Heart right ventricle (tissue), 16 donors: ENCODE results near the gene SLC4A8. TPM values are rescaled to one million over a fixed set of nuclear protein-coding genes. Genes with fewer than 3 reads are reported as not detected.
A peak's percentile ranks its signal among the peaks of the same experiment; 100 is the strongest.

Experiments used
- ATAC-seq, 8 donors: fragments of 200-7000 bp; cut with Tn5 transposase; one replicate each; pipeline ENCODE4 v1.9.1; 2020; ENCODE audit warnings: mild to moderate bottlenecking in 8 of 8, moderate library complexity in 8 of 8, moderate number of reproducible peaks in 1 of 8
- DNase-seq, 2 donors: peaks; one replicate each; pipeline ENCODE4 v3.0.0-alpha.2; 2020
- H3K27ac ChIP-seq, 10 donors: fragments of 200-600 bp; sonication (generic) in 2 of 10; one replicate each; pipeline versions ENCODE4 v1.5.0 to v1.8.0; 2020 to 2022; ENCODE audit warnings: mild to moderate bottlenecking in 3 of 10
- H3K27me3 ChIP-seq, 7 donors: fragments of 200-600 bp; one replicate each; pipeline ENCODE4 v1.8.0; 2021 to 2022; ENCODE audit warnings: mild to moderate bottlenecking in 2 of 7
- H3K36me3 ChIP-seq, 9 donors: fragments of 200-600 bp; sonication (generic) in 1 of 9; one replicate each; pipeline versions ENCODE4 v1.5.0 to v1.8.0; 2020 to 2022; ENCODE audit warnings: mild to moderate bottlenecking in 2 of 9
- H3K4me1 ChIP-seq, 9 donors: fragments of 200-600 bp; sonication (generic) in 1 of 9; one replicate each; pipeline versions ENCODE4 v1.5.0 to v1.8.0; 2020 to 2022; ENCODE audit warnings: mild to moderate bottlenecking in 4 of 9
- H3K4me3 ChIP-seq, 10 donors: fragments of 200-600 bp; sonication (generic) in 2 of 10; one replicate each; pipeline versions ENCODE4 v1.5.0 to v1.8.0; 2020 to 2022; ENCODE audit warnings: mild to moderate bottlenecking in 7 of 10, moderate library complexity in 2 of 10
- H3K9me3 ChIP-seq, 11 donors: fragments of 200-600 bp in 10 of 11; sonication (generic) in 2 of 11; one replicate each; pipeline versions ENCODE4 v1.5.0 to v1.8.0; 2013 to 2022; ENCODE audit warnings: mild to moderate bottlenecking in 2 of 11, control low read depth in 1 of 11, moderate library complexity in 1 of 11
- CTCF ChIP-seq, 9 donors: fragments of 200-600 bp; sonication (generic) in 2 of 9; IDR thresholded peaks; one replicate each; pipeline versions ENCODE4 v1.5.0 to v1.8.0; 2021 to 2022; ENCODE audit warnings: antibody characterized with exemption in 9 of 9, mild to moderate bottlenecking in 5 of 9, moderate library complexity in 1 of 9
- WGBS, 2 donors: extraction: QIAGEN DNeasy Blood & Tissue Kit; methylation state at CpG; one replicate each; pipeline ENCODE4 v1.1.7; 2013; ENCODE audit warnings: inconsistent platforms in 1 of 2; 5-methylcytosine and 5-hydroxymethylcytosine counted together
- intact Hi-C, 10 donors: fragments of 100-400 bp; cut with DNase I; formaldehyde crosslinking; loops; one replicate each; pipeline versions ENCODE4 v1.11.1 to v1.14.2; 2022
- polyA plus RNA-seq, 2 donors: library from polyadenylated mRNA; stranded (reverse); fragments of 200-250 nt; gene quantifications; one replicate each; pipeline ENCODE4 v1.2.3, GENCODE V29; 2013
- total RNA-seq, 10 donors: library from RNA; stranded (reverse); fragmentation: NEBNext Ultra II Directional in 3 of 10; extraction: Animal tissue kit (Norgen Biotek cat#: 25700) in 3 of 10; gene quantifications; one replicate each; pipeline versions ENCODE4 v1.2.1 to v1.2.4, GENCODE V29; 2021 to 2023
- donor health status: Arrhythmogenic right ventricular cardiomyopathy.
- donor health status: ischemic (EF 13 %, LVEDD 7.1; RV severe dilation, severe dysfunction).
- donor health status: healthy with polysubstance abuse.
- donor health status: DM: no; HTN: yes; CAD: no.
- donor health status: DM: no; HTN: no; CAD: no.
- donor health status: ischemic (EF 25% LVEDD 6.9; RV normal size, moderate dysfunction).
- donor health status: ischemic (EF 25% LVEDD 5.7; RV mildly dilated, moderate dysfunction).
- donor health status: healthy.
- donor health status: DM: yes; HTN: yes; CAD: no.
- donor health status: Ischemic cardiomyopathy.
- donor health status: ischemic (EF 35%, LVEDD 5.7; RV mildly dilated, moderate dysfunction).
- donor health status: nonischemic (EF 11% LVEDD 7.7; RV severe dilation, severe dysfunction).
- donor health status: DM: yes; HTN: yes; CAD: no.
- donor health status: PGD.
- donor health status: ischemic (EF 29% LVEDD 5.4; RV normal size, mild dysfunction).
- donor health status: nonischemic (EF 23%, LVEDD 6.1; RV moderate dilation, normal function).

Gene SLC4A8
- total and polyA plus RNA-seq, 12 donors, result 0.12 to 1.8 (median 0.58) TPM

- WGBS, 2 donors, result 39 to 40% methylated on average over 11 of the region's 11 CpGs
- intact Hi-C loops, result loop anchor here in 4 of 10 donors (5.0 to 10.0 kb wide), 5 partner anchors 104 to 341 kb away; partner anchors contain the start of gene SLC4A8 (in 1 of the 4)
- peaks cover 0 to 55% (median 40%) of the 10 kb centered on the region in 7 donors for H3K27me3 ChIP-seq
- H3K36me3 ChIP-seq, result no peaks in the 10 kb centered on the region
- H3K27ac ChIP-seq, result no peak overlapping the region
- ATAC-seq, result peak in 4 of 8 donors; percentile 14 to 45 (median 18)
- H3K4me3 ChIP-seq, result no peak overlapping the region
- no peaks in the 10 kb centered on the region for H3K9me3 ChIP-seq
- TF ChIP-seq CTCF (IDR thresholded peaks at IDR 0.05), result no peak
- no peaks in the 10 kb centered on the region for H3K4me1 ChIP-seq
- no peak for DNase-seq
Observed at GRCh38 chr12:51531284-51531977, 106.8 kb downstream of the SLC4A8 start.

- intact Hi-C loops, result loop anchor here (1.0 to 10.0 kb wide), 8 partner anchors 105 to 340 kb away; partner anchors contain the start of gene SLC4A8 (in 5 of the 10)
- no peaks in the 10 kb centered on the region for H3K9me3 ChIP-seq
Observed at GRCh38 chr12:51531978-51532497, 107.4 kb downstream of the SLC4A8 start.

GRCh38 chr12:51533799-51534198 lies 109.2 kb downstream of the SLC4A8 start:
- H3K27ac ChIP-seq, result no peak overlapping the region
- H3K9me3 ChIP-seq, result no peaks in the 10 kb centered on the region
- ATAC-seq, result no peak
- H3K4me1 ChIP-seq, result no peaks in the 10 kb centered on the region
- intact Hi-C loops, result loop anchor here in 9 of 10 donors (2.0 to 10.0 kb wide), 7 partner anchors 106 to 339 kb away; partner anchors contain the start of gene SLC4A8 (in 5 of the 9)
- no peak overlapping the region for H3K4me3 ChIP-seq
- 17 to 24% methylated on average over 1 of the region's 1 CpG for WGBS, 2 donors
- no peak for DNase-seq
- peaks cover 0 to 77% (median 58%) of the 10 kb centered on the region in 7 donors for H3K27me3 ChIP-seq
- no peaks in the 10 kb centered on the region for H3K36me3 ChIP-seq
- TF ChIP-seq CTCF (IDR thresholded peaks at IDR 0.05), result no peak

More at GRCh38 chr12:51531978-51532497, 107.4 kb downstream of the SLC4A8 start:
- WGBS, 2 donors, result 4 to 8% methylated on average over 11 of the region's 11 CpGs
- ATAC-seq (peak; percentile 63 to 88 (median 84)), DNase-seq (peak; percentile 53 to 69)
- Histone ChIP-seq H3K27ac (no peak overlapping the region), H3K36me3 (no peaks in the 10 kb centered on the region), H3K27me3 (peaks cover 0 to 60% (median 44%) of the 10 kb centered on the region in 7 donors), H3K4me1 (no peaks in the 10 kb centered on the region), H3K4me3 (no peak overlapping the region)
- TF ChIP-seq CTCF (IDR thresholded peaks at IDR 0.05), result peak; percentile 75 to 92 (median 85)

GRCh38 chr12:51534216-51535074 lies 109.8 kb downstream of the SLC4A8 start:
- no peak overlapping the region for H3K27ac ChIP-seq
- peaks cover 0 to 84% (median 52%) of the 10 kb centered on the region in 7 donors for H3K27me3 ChIP-seq
- no peak overlapping the region for H3K4me3 ChIP-seq
- no peaks in the 10 kb centered on the region for H3K36me3 ChIP-seq
- no peak for DNase-seq
- intact Hi-C loops, result loop anchor here in 4 of 10 donors (5.0 to 10.0 kb wide), 5 partner anchors 107 to 338 kb away; partner anchors contain the start of gene SLC4A8 (in 1 of the 4)
- H3K9me3 ChIP-seq, result no peaks in the 10 kb centered on the region
- no peak for ATAC-seq
- TF ChIP-seq CTCF (IDR thresholded peaks at IDR 0.05), result no peak
- no peaks in the 10 kb centered on the region for H3K4me1 ChIP-seq
- WGBS, 2 donors, result 53 to 56% methylated on average over 16 to 17 of the region's 17 CpGs
